GM04504 (cell line): Measurements from ENCODE around the gene ZCCHC7.
A peak's percentile ranks its signal among the peaks of the same experiment; 100 is the strongest.
"Not testable (repeated sequence)": the region's sequence is repeated elsewhere in the genome, so short reads cannot be mapped to it uniquely, and the experiment has no call there.

Source experiments
- DNase-seq: peaks from one replicate; pipeline ENCODE4 v3.0.0-alpha.2; 2012; ENCODE audit warnings: low read depth

ZCCHC7 gene

GRCh38 chr9:37119907-37120842, at the start of gene ZCCHC7:
Gene ZCCHC7, plus strand, starts transcription at chr9:37120574.
- DNase-seq = peak; percentile 88

- DNase-seq = not testable (repeated sequence)
Observed at GRCh38 chr9:37074790-37075189, 45.6 kb upstream of the ZCCHC7 start.

- DNase-seq = peak; percentile 82
Observed at GRCh38 chr9:37079370-37080164, 40.8 kb upstream of the ZCCHC7 start.

- not testable (repeated sequence) for DNase-seq
Observed at GRCh38 chr9:37080165-37080628, 40.2 kb upstream of the ZCCHC7 start.

GRCh38 chr9:37081507-37081906, 38.9 kb upstream of the ZCCHC7 start:
- not testable (repeated sequence) for DNase-seq

GRCh38 chr9:37082214-37082765, 38.1 kb upstream of the ZCCHC7 start:
- no peak for DNase-seq

- DNase-seq = no peak
Observed at GRCh38 chr9:37083654-37084053, 36.7 kb upstream of the ZCCHC7 start.

- no peak for DNase-seq
Observed at GRCh38 chr9:37085233-37085632, 35.1 kb upstream of the ZCCHC7 start.

- DNase-seq = not testable (repeated sequence)
Observed at GRCh38 chr9:37092714-37093295, 27.6 kb upstream of the ZCCHC7 start.

- no peak for DNase-seq
Observed at GRCh38 chr9:37094751-37095150, 25.6 kb upstream of the ZCCHC7 start.

- DNase-seq = no peak
Observed at GRCh38 chr9:37096628-37097027, 23.7 kb upstream of the ZCCHC7 start.

GRCh38 chr9:37097294-37097693, 23.1 kb upstream of the ZCCHC7 start:
- DNase-seq = no peak

- DNase-seq = no peak
Observed at GRCh38 chr9:37100327-37100726, 20.0 kb upstream of the ZCCHC7 start.

GRCh38 chr9:37100741-37101140, 19.6 kb upstream of the ZCCHC7 start:
- DNase-seq = no peak

GRCh38 chr9:37102486-37102885, 17.9 kb upstream of the ZCCHC7 start:
- DNase-seq = no peak

- DNase-seq = peak; percentile 59
Observed at GRCh38 chr9:37104183-37104889, 16.0 kb upstream of the ZCCHC7 start.

- no peak for DNase-seq
Observed at GRCh38 chr9:37105234-37105633, 15.1 kb upstream of the ZCCHC7 start.

- no peak for DNase-seq
Observed at GRCh38 chr9:37107701-37108100, 12.7 kb upstream of the ZCCHC7 start.

GRCh38 chr9:37114442-37114841, 5.9 kb upstream of the ZCCHC7 start:
- not testable (repeated sequence) for DNase-seq

- DNase-seq = no peak
Observed at GRCh38 chr9:37117956-37118355, 2.4 kb upstream of the ZCCHC7 start.

- DNase-seq = no peak
Observed at GRCh38 chr9:37119360-37119759, 1.0 kb upstream of the ZCCHC7 start.
